Mesenchymal stem cell (in vitro differentiated cells and primary cell): ENCODE measurements around the gene ARHGEF25.

Experiments used
- DNase-seq: peaks from one replicate; pipeline ENCODE4 v3.0.0-alpha.2; 2013
- H2AFZ ChIP-seq: one replicate; pipeline ENCODE4 v1.6.1; 2013; ENCODE audit warnings: low read depth, mild to moderate bottlenecking, control low read depth, inconsistent platforms, low read length, moderate library complexity
- H2AK5ac ChIP-seq: 2 replicates; pipeline ENCODE4 v1.6.1; 2013; ENCODE audit warnings: low read length, moderate library complexity, mild to moderate bottlenecking, inconsistent platforms; ENCODE audit not compliant: severe bottlenecking
- H2BK120ac ChIP-seq: one replicate; pipeline ENCODE4 v1.6.1; 2013; ENCODE audit warnings: low read depth, mild to moderate bottlenecking, inconsistent platforms, low read length, moderate library complexity
- H2BK12ac ChIP-seq, 2 experiments: one replicate each; pipeline ENCODE4 v1.6.1; 2013; ENCODE audit warnings: inconsistent platforms in 2 of 2, low read length in 2 of 2, mild to moderate bottlenecking in 2 of 2, moderate library complexity in 2 of 2, control low read depth in 1 of 2
- H2BK15ac ChIP-seq: one replicate; pipeline ENCODE4 v1.6.1; 2013; ENCODE audit warnings: mild to moderate bottlenecking, low read depth, inconsistent platforms; ENCODE audit not compliant: poor library complexity, severe bottlenecking
- H2BK5ac ChIP-seq: 2 replicates; pipeline ENCODE4 v1.6.1; 2013; ENCODE audit warnings: low read depth, mild to moderate bottlenecking, low read length, control low read depth, inconsistent platforms; ENCODE audit not compliant: poor library complexity, severe bottlenecking
- H3K14ac ChIP-seq, 2 experiments: one replicate each; pipeline ENCODE4 v1.6.1; 2013; ENCODE audit warnings: inconsistent platforms in 2 of 2, low read length in 2 of 2, control low read depth in 1 of 2, mild to moderate bottlenecking in 1 of 2, moderate library complexity in 1 of 2
- H3K18ac ChIP-seq, 2 experiments: one replicate each; pipeline ENCODE4 v1.6.1; 2013; ENCODE audit warnings: inconsistent platforms in 2 of 2, low read length in 2 of 2, control low read depth in 1 of 2, low read depth in 1 of 2, mild to moderate bottlenecking in 1 of 2
- H3K23ac ChIP-seq, 2 experiments: one replicate each; pipeline ENCODE4 v1.6.1; 2013; ENCODE audit warnings: inconsistent platforms in 2 of 2, low read length in 2 of 2, mild to moderate bottlenecking in 2 of 2, moderate library complexity in 2 of 2, control low read depth in 1 of 2
- H3K27ac ChIP-seq: 2 replicates; pipeline ENCODE4 v1.5.1; 2013; ENCODE audit warnings: mild to moderate bottlenecking, moderate library complexity, low read length, control low read depth, inconsistent platforms; ENCODE audit not compliant: poor library complexity, severe bottlenecking
- H3K27me3 ChIP-seq, 2 experiments: 2 replicates each; pipeline versions ENCODE4 v1.6.1 to v1.7.0; 2013; ENCODE audit warnings: low read length in 2 of 2, mild to moderate bottlenecking in 2 of 2, moderate library complexity in 2 of 2, control low read depth in 1 of 2, inconsistent platforms in 1 of 2; ENCODE audit not compliant: control insufficient read depth in 1 of 2, insufficient read depth in 1 of 2
- H3K36me3 ChIP-seq, 2 experiments: 2 replicates each; pipeline versions ENCODE4 v1.6.1 to v1.7.0; 2013; ENCODE audit warnings: low read length in 2 of 2, control low read depth in 1 of 2, inconsistent platforms in 1 of 2, low read depth in 1 of 2, mild to moderate bottlenecking in 1 of 2; ENCODE audit not compliant: insufficient read depth in 2 of 2, control insufficient read depth in 1 of 2
- H3K4ac ChIP-seq, 2 experiments: one replicate each; pipeline ENCODE4 v1.6.1; 2013; ENCODE audit warnings: inconsistent platforms in 2 of 2, low read length in 2 of 2, mild to moderate bottlenecking in 2 of 2, moderate library complexity in 2 of 2, control low read depth in 1 of 2, low read depth in 1 of 2
- H3K4me1 ChIP-seq: 2 replicates; pipeline ENCODE4 v1.6.1; 2013; ENCODE audit warnings: low read depth, low read length, control low read depth; ENCODE audit not compliant: control insufficient read depth, insufficient read depth
- H3K4me2 ChIP-seq: 2 replicates; pipeline ENCODE4 v1.6.1; 2013; ENCODE audit warnings: low read length, mild to moderate bottlenecking, inconsistent platforms; ENCODE audit not compliant: poor library complexity, severe bottlenecking
- H3K4me3 ChIP-seq, 2 experiments: 2 replicates each; pipeline versions ENCODE4 v1.5.1 to v1.7.0; 2013; ENCODE audit warnings: low read length in 2 of 2, mild to moderate bottlenecking in 2 of 2, control low read depth in 1 of 2, low read depth in 1 of 2; ENCODE audit not compliant: insufficient read depth in 1 of 2
- H3K79me1 ChIP-seq: replicated peaks from 2 replicates; pipeline ENCODE4 v1.6.1; 2013; ENCODE audit warnings: mild to moderate bottlenecking, control low read depth, low read length, inconsistent platforms; ENCODE audit not compliant: poor library complexity, severe bottlenecking
- H3K9ac ChIP-seq: 2 replicates; pipeline ENCODE4 v1.7.0; 2013; ENCODE audit warnings: mild to moderate bottlenecking, low read length, moderate library complexity
- H3K9me3 ChIP-seq: 2 replicates; pipeline ENCODE4 v1.7.0; 2013; ENCODE audit warnings: mild to moderate bottlenecking, low read length; ENCODE audit not compliant: control insufficient read depth
- H4K8ac ChIP-seq: one replicate; pipeline ENCODE4 v1.6.1; 2013; ENCODE audit warnings: inconsistent platforms, mild to moderate bottlenecking, low read length, moderate library complexity
- H4K91ac ChIP-seq: one replicate; pipeline ENCODE4 v1.6.1; 2013; ENCODE audit warnings: mild to moderate bottlenecking, low read length, inconsistent platforms
- WGBS: methylation state at CpG from one replicate; pipeline ENCODE4 v1.1.7; 2013; ENCODE audit warnings: mixed read lengths; 5-methylcytosine and 5-hydroxymethylcytosine counted together

Gene ARHGEF25

DNA sequence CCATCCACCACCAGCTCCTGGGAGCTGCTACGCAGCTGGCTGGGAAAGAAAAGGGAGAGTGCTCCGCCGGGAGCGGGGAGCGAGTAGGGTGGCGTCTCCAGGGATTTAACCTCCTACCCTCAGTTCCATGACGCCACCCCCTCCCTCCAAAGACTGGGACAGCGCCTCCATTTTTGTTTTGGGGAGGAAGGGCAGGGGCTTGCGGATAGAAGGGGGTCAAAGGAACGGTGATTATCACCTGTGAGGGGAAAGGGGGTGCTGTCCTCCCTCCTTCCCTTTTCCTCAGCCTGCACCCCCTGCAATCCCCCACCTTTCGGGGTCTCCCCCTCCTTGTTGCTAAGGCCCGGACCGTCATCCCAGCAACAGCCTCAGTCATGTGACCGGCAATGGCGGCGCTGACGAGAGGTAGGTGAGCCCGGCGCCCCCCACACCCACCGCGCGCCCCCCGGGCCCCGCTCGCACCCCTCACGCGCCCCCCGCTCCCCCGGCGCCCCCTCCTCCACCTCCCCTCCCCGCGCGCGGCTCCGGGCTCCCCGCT is 6.7 kb upstream of the ARHGEF25 start, which contains the start of gene DTX3:
Gene DTX3, plus strand, starts transcription at position 371 of the 538 bp plus-strand sequence. CDS start 1,694 bp downstream, outside the sequence.
- peak within 1 kb of the TSS; percentile 72 to 81 for H3K4me3 ChIP-seq
- DNase-seq, result peak; percentile 36
- peak within 1 kb of the TSS; percentile 93 for H2AFZ ChIP-seq
- H3K9me3 ChIP-seq, result no peaks in the 10 kb centered on the region
- H3K27me3 ChIP-seq, result peaks cover 0 to 31% of the 10 kb centered on the region in 2 experiments
- peak within 1 kb of the TSS; percentile 91 for H3K9ac ChIP-seq
- WGBS, result 3% methylated on average over 12 of the region's 36 CpGs
- H3K27ac ChIP-seq, result peak within 1 kb of the TSS; percentile 16
- H4K8ac ChIP-seq, result peak within 1 kb of the TSS; percentile 99
- H3K36me3 ChIP-seq, result peaks cover 0 to 46% of the 10 kb centered on the region in 2 experiments
- H2BK5ac ChIP-seq, result no peak within 1 kb of the TSS
- peaks cover 12% of the 10 kb centered on the region for H3K4me1 ChIP-seq
- peaks cover 15% of the 10 kb centered on the region for H3K79me1 ChIP-seq
- H3K23ac ChIP-seq, result peak within 1 kb of the TSS in 1 of 2 experiments; percentile 46
- H3K4ac ChIP-seq, result peak within 1 kb of the TSS; percentile 90 to 96
- H3K18ac ChIP-seq, result peak within 1 kb of the TSS; percentile 79 to 83
- peak within 1 kb of the TSS; percentile 9 to 96 for H3K14ac ChIP-seq
- peak within 1 kb of the TSS; percentile 89 for H3K4me2 ChIP-seq
- peak within 1 kb of the TSS; percentile 88 for H2BK15ac ChIP-seq
- H4K91ac ChIP-seq, result peak within 1 kb of the TSS; percentile 85
- H2AK5ac ChIP-seq, result peak within 1 kb of the TSS; percentile 52
- H2BK12ac ChIP-seq, result no peak within 1 kb of the TSS
- H2BK120ac ChIP-seq, result peak within 1 kb of the TSS; percentile 83

DNA sequence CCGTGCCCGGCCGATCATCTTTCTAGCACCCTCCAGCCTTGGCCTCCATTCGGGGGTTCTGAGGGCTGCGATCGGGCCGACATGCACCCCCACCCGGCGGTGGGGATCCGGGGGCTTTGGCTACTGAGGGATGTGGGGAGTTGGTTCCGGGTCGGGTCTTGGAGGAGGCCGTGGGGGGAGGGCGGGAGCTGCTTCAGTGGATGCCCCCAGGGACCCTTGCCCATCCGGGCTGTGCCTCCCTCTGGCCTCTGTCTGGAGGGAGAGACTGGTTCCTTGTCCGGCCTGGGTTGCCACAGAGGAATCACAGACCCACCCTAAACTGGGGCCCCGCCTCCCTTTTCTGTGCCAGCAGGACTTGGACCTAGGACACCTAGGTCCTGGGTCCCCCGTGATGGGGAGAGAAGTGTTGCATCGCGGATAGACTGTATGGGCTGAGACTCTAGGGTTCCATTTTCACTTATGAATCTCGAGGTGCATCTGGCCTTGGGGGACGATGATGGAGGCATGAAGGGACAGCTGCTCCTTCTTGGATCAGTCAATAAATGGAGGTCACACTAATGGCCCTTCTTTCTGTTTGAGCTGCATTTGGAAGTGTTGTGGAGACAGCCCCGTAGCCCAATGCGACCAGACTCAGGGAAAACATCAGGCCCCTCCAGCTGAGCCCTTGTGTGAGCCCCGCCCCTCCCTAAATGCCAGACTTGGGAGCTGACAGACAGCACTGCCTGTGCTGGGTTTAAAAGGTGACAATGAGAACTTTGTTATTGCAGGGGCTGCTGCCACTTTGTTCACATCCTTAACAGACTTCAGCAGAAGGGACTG is 6.0 kb upstream of the ARHGEF25 start:
- Histone ChIP-seq H2AK5ac (peak overlapping the region; percentile 27), H3K79me1 (peaks cover 15% of the 10 kb centered on the region), H2BK15ac (peak overlapping the region; percentile 88), H3K23ac (peak overlapping the region in 1 of 2 experiments; percentile 46), H3K9me3 (no peaks in the 10 kb centered on the region), H3K14ac (peak overlapping the region in 1 of 2 experiments; percentile 96), H3K4me2 (peak overlapping the region; percentile 52), H4K8ac (peak overlapping the region; percentile 99), H3K27me3 (peaks cover 0 to 30% of the 10 kb centered on the region in 2 experiments), H3K4me3 (peak overlapping the region; percentile 72 to 76), H2BK120ac (peak overlapping the region; percentile 83), H2BK12ac (no peak overlapping the region), H3K36me3 (peaks cover 0 to 41% of the 10 kb centered on the region in 2 experiments), H3K9ac (peak overlapping the region; percentile 88), H3K18ac (peak overlapping the region; percentile 49 to 58), H2BK5ac (no peak overlapping the region), H3K4me1 (peaks cover 14% of the 10 kb centered on the region), H3K27ac (no peak overlapping the region), H4K91ac (peak overlapping the region; percentile 73), H2AFZ (no peak overlapping the region), H3K4ac (peak overlapping the region; percentile 87 to 96)
- 10% methylated on average over 24 of the region's 25 CpGs for WGBS
- DNase-seq, result no peak

DNA sequence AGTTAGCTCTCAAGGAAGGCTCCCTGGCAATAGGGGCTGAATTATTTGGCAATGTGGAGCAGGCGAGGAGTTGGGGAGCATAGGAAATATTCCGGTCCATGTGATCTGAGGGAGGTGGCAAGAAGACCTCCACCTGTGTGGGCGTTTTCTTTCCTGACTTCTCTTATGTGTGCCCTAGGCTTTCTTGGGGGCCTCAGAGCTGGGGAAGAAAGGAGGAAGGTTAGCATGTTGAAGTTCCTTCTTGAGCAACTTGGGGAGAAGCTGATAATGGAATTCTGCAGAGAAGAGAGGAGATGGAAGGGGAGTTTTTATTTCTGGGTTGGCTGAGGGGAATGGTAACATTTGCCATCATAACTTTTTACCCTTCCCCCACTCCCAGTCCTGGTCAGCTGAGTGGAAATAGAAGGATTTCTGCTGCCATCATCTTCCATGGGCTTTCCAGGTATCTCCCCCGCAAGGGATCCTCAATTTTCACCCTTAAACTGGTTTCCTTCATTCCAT is 5.4 kb upstream of the ARHGEF25 start:
- H3K4me2 ChIP-seq, result peak overlapping the region; percentile 52
- H2AFZ ChIP-seq, result no peak overlapping the region
- no peak overlapping the region for H3K4me3 ChIP-seq
- no peak overlapping the region for H3K4ac ChIP-seq
- H3K9me3 ChIP-seq, result no peaks in the 10 kb centered on the region
- no peak for DNase-seq
- H2BK5ac ChIP-seq, result no peak overlapping the region
- H4K8ac ChIP-seq, result no peak overlapping the region
- no peak overlapping the region for H3K23ac ChIP-seq
- H4K91ac ChIP-seq, result no peak overlapping the region
- H3K79me1 ChIP-seq, result peaks cover 15% of the 10 kb centered on the region
- H3K4me1 ChIP-seq, result peaks cover 19% of the 10 kb centered on the region
- no peak overlapping the region for H3K9ac ChIP-seq
- WGBS, result 79% methylated on average over 4 of the region's 4 CpGs
- no peak overlapping the region for H2AK5ac ChIP-seq
- H3K36me3 ChIP-seq, result peaks cover 0 to 37% of the 10 kb centered on the region in 2 experiments
- H3K27me3 ChIP-seq, result peaks cover 0 to 30% of the 10 kb centered on the region in 2 experiments
- no peak overlapping the region for H2BK120ac ChIP-seq
- no peak overlapping the region for H3K14ac ChIP-seq
- no peak overlapping the region for H3K27ac ChIP-seq
- no peak overlapping the region for H2BK12ac ChIP-seq
- H3K18ac ChIP-seq, result no peak overlapping the region
- no peak overlapping the region for H2BK15ac ChIP-seq

DNA sequence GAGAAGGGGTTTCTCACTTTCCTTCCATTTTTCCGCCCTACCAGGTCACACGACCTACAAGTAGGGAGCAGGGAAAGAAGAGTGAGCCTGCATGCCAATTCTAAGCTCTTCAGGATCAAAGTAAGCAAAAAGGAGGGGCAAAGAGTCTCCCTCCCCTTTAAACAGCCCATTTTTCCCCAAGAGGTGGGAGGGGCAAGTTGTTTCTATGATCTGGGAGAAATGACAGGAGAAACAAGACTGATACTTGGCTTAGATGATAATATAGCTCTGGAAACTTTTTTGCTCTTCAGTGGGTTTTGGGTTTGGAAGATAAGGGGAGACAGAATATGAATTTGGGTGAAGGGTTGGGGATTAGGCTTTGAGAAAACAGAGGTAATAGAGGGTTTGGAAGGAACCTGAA is 4.8 kb upstream of the ARHGEF25 start:
- Histone ChIP-seq H3K79me1 (peaks cover 15% of the 10 kb centered on the region), H4K8ac (no peak overlapping the region), H3K9me3 (no peaks in the 10 kb centered on the region), H3K4ac (no peak overlapping the region), H3K27me3 (peaks cover 0 to 33% of the 10 kb centered on the region in 2 experiments), H3K36me3 (peaks cover 0 to 32% of the 10 kb centered on the region in 2 experiments), H3K23ac (no peak overlapping the region), H2BK12ac (no peak overlapping the region), H2BK15ac (no peak overlapping the region), H3K4me1 (peaks cover 22% of the 10 kb centered on the region), H2AFZ (no peak overlapping the region), H4K91ac (no peak overlapping the region), H3K14ac (no peak overlapping the region), H3K18ac (no peak overlapping the region), H3K4me2 (no peak overlapping the region), H2BK5ac (no peak overlapping the region), H2BK120ac (no peak overlapping the region), H3K27ac (no peak overlapping the region), H3K9ac (no peak overlapping the region), H3K4me3 (no peak overlapping the region), H2AK5ac (no peak overlapping the region)
- WGBS, result 80% methylated on average over 1 of the region's 2 CpGs
- no peak for DNase-seq
